Fibroblast of gingiva (primary cell): ENCODE measurements around the gene HMCES.

ENCODE experiments used
- DNase-seq: peaks from one replicate; pipeline ENCODE4 v3.0.0-alpha.2; 2011; ENCODE audit warnings: low read depth

Gene HMCES, protein sequence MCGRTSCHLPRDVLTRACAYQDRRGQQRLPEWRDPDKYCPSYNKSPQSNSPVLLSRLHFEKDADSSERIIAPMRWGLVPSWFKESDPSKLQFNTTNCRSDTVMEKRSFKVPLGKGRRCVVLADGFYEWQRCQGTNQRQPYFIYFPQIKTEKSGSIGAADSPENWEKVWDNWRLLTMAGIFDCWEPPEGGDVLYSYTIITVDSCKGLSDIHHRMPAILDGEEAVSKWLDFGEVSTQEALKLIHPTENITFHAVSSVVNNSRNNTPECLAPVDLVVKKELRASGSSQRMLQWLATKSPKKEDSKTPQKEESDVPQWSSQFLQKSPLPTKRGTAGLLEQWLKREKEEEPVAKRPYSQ

DNA sequence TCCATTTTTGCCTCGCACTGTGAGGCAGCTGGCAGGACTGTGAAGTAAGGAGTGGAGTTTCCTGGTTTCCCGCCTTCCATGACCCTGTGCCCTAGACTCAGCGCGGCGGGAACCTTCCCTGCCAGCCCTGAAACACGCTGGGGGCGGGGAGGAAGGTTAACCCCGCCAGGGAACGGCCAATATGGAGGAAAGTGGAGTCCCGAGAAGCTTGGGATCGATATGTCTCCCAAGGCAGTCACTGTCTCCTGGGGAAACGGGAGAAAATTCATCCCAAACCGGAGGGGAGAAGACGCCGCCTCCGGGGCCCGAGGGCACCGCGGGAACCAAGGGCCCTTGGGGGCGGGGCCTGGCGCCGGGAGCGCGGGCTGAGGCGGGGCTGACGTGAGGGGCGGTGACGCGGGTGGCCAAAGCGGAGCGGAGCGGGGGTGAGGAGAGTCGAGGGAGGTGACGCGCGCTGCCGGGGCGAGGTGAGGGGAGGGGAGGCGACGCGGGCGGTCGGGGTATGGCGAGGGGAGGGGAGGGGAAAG, at the start of gene HMCES:
Gene HMCES (plus strand): TSS at position 432 of the 527 bp plus-strand sequence. CDS start 863 bp downstream, outside the sequence.
- peak; percentile 87 for DNase-seq

DNA sequence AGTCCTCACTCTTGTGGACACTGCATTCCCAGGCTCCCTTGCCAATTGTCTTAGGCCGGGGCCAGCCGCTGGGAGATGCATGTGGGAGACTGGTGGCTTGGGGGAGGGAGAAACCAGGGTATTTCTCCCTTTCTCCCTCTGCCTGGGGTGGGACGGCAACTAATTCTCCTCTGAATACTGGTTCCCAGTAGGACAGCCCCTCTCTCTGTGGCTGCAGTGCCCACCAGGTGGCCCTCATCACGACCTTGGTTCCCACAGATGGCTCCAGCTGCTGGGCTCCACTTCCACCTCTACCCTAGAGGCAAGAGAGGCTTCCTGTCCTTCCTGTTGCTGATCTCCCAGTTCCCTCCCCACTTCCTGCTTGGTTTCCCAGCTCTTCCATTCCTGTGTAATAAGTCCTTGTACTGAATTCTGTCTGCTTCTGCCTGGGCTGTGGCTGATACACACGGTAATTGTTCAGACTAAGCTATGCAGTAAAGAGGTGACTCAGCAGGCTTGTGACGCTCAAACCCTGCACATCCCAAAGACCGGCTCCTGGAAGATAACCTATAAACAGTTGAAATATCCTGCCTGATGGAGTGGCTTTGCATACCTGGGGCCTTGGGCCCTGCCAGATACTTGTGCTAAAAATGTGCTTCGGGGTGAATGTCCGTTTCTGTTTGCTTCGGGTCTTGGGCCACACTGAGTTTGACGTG, 49.6 kb upstream of the HMCES start:
- DNase-seq: peak; percentile 34

GRCh38 chr3:129230311-129231019, 48.2 kb upstream of the HMCES start:
- peak; percentile 63 for DNase-seq

DNA sequence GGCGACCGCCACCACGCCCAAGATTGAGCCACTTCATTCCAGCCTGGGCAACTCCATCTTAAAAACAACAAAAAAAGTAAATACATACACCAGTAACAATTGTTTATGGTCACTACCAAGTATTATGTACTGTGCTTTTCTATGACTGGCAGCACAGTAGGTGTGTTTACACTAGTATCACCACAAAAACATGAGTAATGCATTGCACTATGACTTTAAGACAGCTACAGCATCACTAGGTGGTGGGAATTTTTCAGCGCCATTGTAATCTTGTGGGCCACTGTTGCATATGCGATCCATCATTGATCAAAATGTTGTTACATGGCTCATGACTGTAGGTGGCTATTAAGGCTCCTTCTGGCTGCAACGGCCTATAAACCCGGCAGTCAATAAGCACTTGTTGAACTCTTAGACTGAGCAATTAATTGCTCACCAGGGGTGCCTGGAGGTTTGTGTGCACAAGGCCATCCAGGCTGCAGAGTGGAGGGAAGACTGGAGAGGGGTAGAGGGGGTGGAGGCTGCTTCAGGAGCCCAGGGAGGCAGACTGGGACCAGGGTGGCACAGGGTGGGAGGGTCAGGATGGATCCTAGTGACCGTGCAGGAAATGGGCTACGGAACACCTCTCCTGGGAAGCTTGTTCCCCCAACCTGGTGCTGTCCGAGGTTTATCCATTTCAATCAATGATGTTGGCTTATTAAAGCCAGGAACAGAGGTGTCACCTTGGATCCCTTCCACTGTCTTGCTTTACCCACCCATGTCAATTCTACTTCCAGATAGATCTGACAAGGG, 47.1 kb upstream of the HMCES start:
- no peak for DNase-seq

DNA sequence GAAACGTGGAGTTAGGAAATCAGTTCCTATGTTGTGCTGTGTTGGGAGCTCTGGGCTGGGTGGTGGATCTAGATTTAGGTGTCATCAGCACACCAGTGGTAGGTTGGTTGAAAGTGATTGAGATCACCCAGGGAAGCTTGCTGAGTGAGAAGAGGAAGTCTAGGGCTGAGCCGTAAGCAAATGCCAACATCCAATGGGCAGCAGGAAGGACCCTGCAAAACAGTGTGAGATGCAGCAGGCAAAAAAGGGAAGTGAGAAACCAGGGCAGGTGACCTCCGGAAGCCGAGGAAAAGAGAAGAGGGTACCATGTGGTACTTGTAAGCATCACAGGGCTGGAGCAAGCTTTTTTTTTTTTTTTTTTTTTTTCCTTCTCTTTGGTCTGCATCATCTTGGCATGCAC, 45.1 kb upstream of the HMCES start:
- no peak for DNase-seq

DNA sequence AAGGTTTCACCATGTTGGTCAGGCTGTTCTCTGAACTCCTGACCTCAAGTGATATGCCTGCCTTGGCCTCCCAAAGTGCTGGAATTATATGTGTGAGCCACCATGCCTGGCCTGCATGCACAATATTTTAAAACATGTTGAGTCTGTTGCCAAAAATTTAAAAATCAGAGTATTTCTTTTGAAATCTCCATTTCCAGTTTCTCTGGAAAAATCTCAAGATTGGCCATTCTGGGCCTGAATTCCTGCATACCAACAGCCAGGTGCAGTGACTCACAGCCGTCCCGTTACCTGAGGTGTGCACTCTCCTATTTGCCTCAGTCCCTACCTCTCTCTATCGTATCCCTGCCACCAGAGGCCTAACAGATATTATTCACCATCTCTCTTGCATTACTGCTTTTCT, 44.2 kb upstream of the HMCES start:
- no peak for DNase-seq

GRCh38 chr3:129235344-129235917, 43.2 kb upstream of the HMCES start:
- DNase-seq: no peak

GRCh38 chr3:129238945-129239705, 39.5 kb upstream of the HMCES start:
- peak; percentile 77 for DNase-seq

GRCh38 chr3:129239991-129240390, 38.7 kb upstream of the HMCES start:
- no peak for DNase-seq

DNA sequence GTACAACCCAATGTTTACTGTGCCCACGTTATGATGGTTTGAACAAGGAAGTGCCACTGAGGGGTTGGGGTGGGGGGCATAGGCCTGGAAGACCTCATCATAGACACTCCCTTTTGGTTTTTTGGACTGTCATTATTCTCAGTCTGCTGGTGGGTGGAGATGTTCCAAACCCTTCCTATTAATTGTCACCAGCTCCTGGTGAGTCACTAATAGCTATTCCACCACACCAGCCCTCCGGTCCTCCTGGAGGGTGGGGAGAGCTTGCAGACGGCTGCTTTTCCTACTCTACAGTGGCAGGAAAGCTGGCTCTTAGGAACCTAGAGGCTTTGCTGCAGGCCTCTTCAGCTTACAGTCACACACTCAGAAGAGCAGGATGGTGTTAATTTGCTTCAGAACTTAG, 38.2 kb upstream of the HMCES start:
- DNase-seq: peak; percentile 24

DNA sequence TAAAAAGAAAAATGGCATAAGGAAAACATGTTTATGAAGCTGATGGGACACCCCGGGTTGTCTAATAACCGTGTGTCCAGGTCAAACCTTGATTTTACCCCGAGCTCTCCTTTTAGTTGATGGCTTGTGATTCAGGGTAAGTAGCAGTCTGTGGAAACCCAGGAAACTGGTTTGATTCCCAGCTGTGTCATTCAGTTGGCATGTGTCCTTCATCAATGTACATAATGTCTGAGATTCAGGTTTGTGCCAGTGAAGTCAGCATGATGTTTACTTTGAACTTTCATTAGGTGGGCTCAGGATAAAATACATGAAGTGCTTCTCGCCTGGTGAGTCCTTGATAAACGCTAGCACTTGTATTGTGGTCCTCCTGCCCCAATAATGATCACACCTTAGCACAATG, 33.5 kb upstream of the HMCES start:
- no peak for DNase-seq

- peak; percentile 84 for DNase-seq
Observed at GRCh38 chr3:129245641-129246306, 32.9 kb upstream of the HMCES start.

GRCh38 chr3:129246636-129247035, 32.0 kb upstream of the HMCES start:
- DNase-seq: no peak

DNA sequence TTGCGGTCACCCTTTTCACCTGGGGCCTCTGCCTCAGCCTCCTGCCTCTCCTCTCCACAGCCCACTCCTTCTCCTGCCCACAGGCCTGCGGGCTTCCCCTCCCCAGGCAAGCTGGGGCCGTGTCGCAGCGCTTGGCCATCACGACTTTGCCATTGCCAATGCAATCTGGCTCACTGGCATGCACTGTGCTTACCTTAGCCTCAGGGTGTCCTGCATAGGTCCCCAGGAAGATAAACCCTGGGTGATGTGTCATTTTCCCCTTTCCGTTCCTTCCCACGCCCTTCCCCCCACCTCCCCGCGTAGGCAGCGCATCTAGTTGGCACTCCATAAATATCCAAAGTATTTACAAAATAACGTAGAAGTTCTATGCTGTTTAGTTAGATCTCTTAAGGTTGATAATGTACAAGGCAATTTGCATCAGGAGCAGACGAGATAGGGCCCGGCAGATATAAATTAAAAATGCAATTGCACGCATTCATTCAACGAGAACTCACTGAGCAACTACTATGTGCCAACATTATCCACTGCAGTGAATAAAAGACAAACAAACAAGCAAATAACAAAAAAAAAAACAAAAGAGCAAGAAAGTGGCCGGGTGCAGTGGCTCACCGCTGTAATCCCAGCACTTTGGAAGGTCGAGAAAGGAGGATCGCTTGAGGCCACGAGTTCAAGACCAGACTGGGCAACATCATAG, 30.2 kb upstream of the HMCES start:
- no peak for DNase-seq

DNA sequence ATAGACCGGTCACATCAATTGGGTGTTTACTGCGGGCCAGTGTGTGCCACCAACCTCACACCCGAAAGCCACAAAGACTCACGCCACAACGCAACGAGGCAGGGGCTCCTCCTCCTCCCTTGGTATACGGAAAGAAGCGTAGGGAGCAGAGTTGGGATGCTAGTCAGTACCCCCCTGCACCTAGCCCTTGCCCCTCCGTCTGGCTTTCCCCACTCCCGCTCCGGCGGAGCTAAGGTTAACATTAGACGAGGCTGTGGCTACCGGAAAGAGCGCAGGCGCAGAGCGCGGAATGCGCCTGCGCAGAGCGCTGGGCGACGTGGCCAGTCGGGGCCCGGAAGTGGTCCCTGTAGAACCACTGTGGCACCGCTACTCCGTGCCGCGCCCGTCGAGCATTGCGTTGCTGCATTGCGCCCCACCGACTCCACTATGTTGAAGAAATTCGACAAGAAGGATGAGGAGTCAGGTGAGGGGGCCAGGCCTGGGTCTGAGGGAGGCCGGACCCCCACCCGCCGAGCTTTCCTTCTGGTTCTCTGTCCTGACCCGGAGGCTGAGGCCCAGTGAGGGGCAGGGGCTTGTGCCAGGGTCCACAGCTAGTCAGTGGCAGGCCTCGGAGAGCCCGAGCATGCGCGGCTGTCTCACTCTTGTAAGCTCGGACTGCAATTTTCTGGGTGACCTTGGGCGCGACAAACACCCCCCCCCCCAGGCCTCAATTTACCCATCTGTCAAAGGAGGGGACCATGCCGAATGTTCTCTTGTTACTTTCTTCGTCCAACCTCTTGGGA, 29.2 kb upstream of the HMCES start, which contains the start of gene COPG1:
Gene COPG1 (plus strand): TSS at position 323 of the 782 bp plus-strand sequence. CDS start 104 bp downstream, at position 427.
- DNase-seq: peak; percentile 83

GRCh38 chr3:129252748-129253147, 25.9 kb upstream of the HMCES start:
- no peak for DNase-seq

- no peak for DNase-seq
Observed at GRCh38 chr3:129254536-129255230, 24.0 kb upstream of the HMCES start.

GRCh38 chr3:129256270-129256669, 22.4 kb upstream of the HMCES start:
- no peak for DNase-seq
